Hepatocyte (in vitro differentiated cells): Measurements from ENCODE around the gene COX19. TPM values are rescaled to one million over a fixed set of nuclear protein-coding genes. Genes with fewer than 3 reads are reported as not detected.
"Not testable (repeated sequence)": the region's sequence is repeated elsewhere in the genome, so short reads cannot be mapped to it uniquely, and the experiment has no call there.

ENCODE experiments used
- DNase-seq: peaks from one replicate; pipeline ENCODE4 v3.0.0-alpha.2; 2016; ENCODE audit warnings: low spot score
- H2AFZ ChIP-seq: fragments of 200-600 bp; sonication (generic); 2 replicates; pipeline ENCODE4 v1.6.0; 2016; ENCODE audit warnings: antibody characterized with exemption, mild to moderate bottlenecking
- H3K27ac ChIP-seq: fragments of 200-600 bp; sonication (generic); 2 replicates; pipeline ENCODE4 v1.5.1; 2016; ENCODE audit warnings: mild to moderate bottlenecking
- H3K27me3 ChIP-seq: fragments of 200-600 bp; sonication (generic); 2 replicates; pipeline ENCODE4 v1.6.1; 2016
- H3K36me3 ChIP-seq: fragments of 200-600 bp; sonication (generic); replicated peaks from 2 replicates; pipeline ENCODE4 v1.5.1; 2016; ENCODE audit warnings: low read depth; ENCODE audit not compliant: insufficient read depth
- H3K4me1 ChIP-seq: fragments of 200-600 bp; sonication (generic); 2 replicates; pipeline ENCODE4 v1.5.1; 2016; ENCODE audit warnings: mild to moderate bottlenecking, moderate library complexity; ENCODE audit not compliant: insufficient read depth
- H3K4me2 ChIP-seq: fragments of 200-600 bp; sonication (generic); 2 replicates; pipeline ENCODE4 v1.6.0; 2016
- H3K4me3 ChIP-seq: fragments of 200-600 bp; sonication (generic); 2 replicates; pipeline ENCODE4 v1.5.1; 2016; ENCODE audit warnings: mild to moderate bottlenecking
- H3K79me2 ChIP-seq: fragments of 200-600 bp; sonication (generic); 2 replicates; pipeline ENCODE4 v1.6.0; 2017; ENCODE audit warnings: mild to moderate bottlenecking
- H3K9me2 ChIP-seq: fragments of 200-600 bp; sonication (generic); replicated peaks from 2 replicates; pipeline ENCODE4 v1.6.0; 2017; ENCODE audit warnings: mild to moderate bottlenecking; ENCODE audit not compliant: insufficient read depth
- H3K9me3 ChIP-seq: fragments of 200-600 bp; sonication (generic); 2 replicates; pipeline ENCODE4 v1.5.1; 2016; ENCODE audit warnings: low read depth, mild to moderate bottlenecking
- H4K20me1 ChIP-seq: fragments of 200-600 bp; sonication (generic); 2 replicates; pipeline ENCODE4 v1.6.0; 2016; ENCODE audit warnings: mild to moderate bottlenecking; ENCODE audit not compliant: insufficient read depth, poor library complexity, severe bottlenecking
- EZH2 ChIP-seq: fragments of 200-600 bp; sonication (generic); IDR thresholded peaks from 2 replicates; pipeline ENCODE4 v1.6.1; 2016; ENCODE audit warnings: antibody characterized with exemption, mild to moderate bottlenecking, borderline replicate concordance
- EZH2phosphoT487 ChIP-seq: fragments of 200-600 bp; sonication (generic); IDR thresholded peaks from one replicate; pipeline ENCODE4 v1.6.1; 2018; ENCODE audit warnings: antibody characterized with exemption, mild to moderate bottlenecking, low read depth, moderate library complexity; ENCODE audit not compliant: unreplicated experiment, severe bottlenecking
- WGBS: methylation state at CpG from one replicate; pipeline ENCODE4 v1.1.6; 2016; ENCODE audit warnings: low lambda C conversion rate; ENCODE audit errors: missing lambda C conversion rate; 5-methylcytosine and 5-hydroxymethylcytosine counted together
- polyA plus RNA-seq: library from polyadenylated mRNA; unstranded; fragments of >200 nt; fragmentation: Nextera tagmentation; extraction: Ambion mirVana; gene quantifications from 2 replicates; pipeline ENCODE4 v1.2.1, GENCODE V29; 2016
- total RNA-seq: library from RNA; depleted of rRNA; stranded (reverse); fragments of >200 nt; gene quantifications from 2 replicates; pipeline ENCODE4 v1.2.3, GENCODE V29; 2014
- TF ChIP-seq, protein P1 (sequence below): fragments of 200-600 bp; sonication (generic); IDR thresholded peaks from 2 replicates; pipeline ENCODE4 v1.5.1; 2016; ENCODE audit warnings: antibody characterized with exemption, mild to moderate bottlenecking; ENCODE audit not compliant: poor library complexity

COX19 gene
- total and polyA plus RNA-seq, 2 experiments from 2014 or later: 11.6 to 18.9 TPM

DNA sequence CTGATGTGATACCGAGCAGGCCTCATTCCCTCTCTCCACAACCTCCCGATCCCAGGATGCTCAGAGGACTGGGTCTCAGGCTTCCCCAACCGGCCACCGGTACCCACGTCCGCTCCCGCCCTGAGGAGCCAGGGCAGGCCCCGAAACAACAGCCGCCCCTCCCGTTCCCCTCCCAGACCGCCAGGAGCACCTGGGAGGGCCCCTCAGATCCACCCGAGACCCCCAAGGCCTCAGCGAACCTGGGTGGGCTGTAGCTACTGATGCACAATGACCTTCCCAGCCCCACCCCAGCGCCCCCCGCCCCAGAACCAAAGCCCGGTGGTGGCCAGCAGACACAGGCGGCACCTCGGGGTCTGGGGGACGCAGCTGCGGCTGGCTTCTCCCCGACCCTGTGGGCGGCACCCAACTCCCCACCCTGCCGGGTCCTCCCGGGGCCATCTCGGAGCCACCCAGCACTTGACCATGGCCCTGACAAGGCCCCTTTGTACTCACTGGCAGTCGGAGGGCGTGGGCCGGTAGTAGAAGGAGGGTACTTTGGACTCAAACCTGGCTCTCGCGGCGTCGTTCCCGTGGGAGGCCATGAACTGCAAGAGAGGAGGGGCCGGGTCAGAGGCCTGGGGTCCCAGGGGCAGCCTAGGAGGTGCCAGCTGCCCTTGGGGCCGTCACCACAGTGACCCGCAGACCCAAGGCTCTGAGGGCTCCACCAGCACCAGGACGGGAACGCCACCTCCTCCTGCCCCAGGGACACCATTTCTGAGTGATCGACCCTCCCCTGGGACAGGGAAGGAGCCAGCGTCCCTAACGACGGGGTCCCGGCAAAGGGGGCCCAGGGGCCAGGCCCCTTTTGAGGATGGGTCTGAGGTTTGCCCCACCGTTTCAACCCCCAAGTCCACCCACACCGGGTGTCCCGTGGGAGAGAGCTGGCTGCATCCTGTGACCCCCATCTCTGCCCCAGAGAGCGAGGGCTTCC, 49.0 kb downstream of the COX19 start:
- H2AFZ ChIP-seq: no peak overlapping the region
- H3K4me3 ChIP-seq: no peak overlapping the region
- peaks cover 18% of the 10 kb centered on the region for H3K4me1 ChIP-seq

DNA sequence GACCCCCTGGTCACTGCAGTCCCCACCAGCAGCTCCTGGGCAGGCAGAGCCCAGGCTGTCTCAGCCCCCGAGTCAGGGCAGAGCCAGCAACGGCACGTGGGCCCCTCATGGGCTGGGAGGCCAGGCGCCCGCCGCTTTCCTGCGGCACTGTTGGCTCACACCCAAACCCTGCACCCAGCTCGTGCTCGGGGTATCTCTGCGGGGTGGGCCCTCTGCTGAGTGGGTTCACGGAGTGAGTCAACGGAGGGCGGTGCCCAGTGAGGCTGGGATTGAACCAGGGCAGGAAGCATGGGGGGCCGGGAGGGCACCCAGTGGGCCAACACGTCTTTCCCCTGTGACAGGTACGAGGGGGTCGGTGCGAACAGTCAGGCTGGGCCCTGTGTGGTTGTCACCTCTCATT, 49.7 kb downstream of the COX19 start:
- Histone ChIP-seq H3K27me3 (no peaks in the 10 kb centered on the region), H3K4me3 (no peak overlapping the region), H3K9me2 (no peaks in the 10 kb centered on the region), H4K20me1 (no peaks in the 10 kb centered on the region), H2AFZ (no peak overlapping the region), H3K79me2 (no peaks in the 10 kb centered on the region), H3K4me1 (peaks cover 18% of the 10 kb centered on the region), H3K4me2 (no peak overlapping the region), H3K27ac (peak overlapping the region; percentile 87), H3K36me3 (no peaks in the 10 kb centered on the region), H3K9me3 (no peaks in the 10 kb centered on the region)
- 88% methylated on average over 11 of the region's 18 CpGs for WGBS
- TF ChIP-seq EZH2phosphoT487: no peak
- TF ChIP-seq EZH2: no peak
- TF ChIP-seq, protein P1, sequence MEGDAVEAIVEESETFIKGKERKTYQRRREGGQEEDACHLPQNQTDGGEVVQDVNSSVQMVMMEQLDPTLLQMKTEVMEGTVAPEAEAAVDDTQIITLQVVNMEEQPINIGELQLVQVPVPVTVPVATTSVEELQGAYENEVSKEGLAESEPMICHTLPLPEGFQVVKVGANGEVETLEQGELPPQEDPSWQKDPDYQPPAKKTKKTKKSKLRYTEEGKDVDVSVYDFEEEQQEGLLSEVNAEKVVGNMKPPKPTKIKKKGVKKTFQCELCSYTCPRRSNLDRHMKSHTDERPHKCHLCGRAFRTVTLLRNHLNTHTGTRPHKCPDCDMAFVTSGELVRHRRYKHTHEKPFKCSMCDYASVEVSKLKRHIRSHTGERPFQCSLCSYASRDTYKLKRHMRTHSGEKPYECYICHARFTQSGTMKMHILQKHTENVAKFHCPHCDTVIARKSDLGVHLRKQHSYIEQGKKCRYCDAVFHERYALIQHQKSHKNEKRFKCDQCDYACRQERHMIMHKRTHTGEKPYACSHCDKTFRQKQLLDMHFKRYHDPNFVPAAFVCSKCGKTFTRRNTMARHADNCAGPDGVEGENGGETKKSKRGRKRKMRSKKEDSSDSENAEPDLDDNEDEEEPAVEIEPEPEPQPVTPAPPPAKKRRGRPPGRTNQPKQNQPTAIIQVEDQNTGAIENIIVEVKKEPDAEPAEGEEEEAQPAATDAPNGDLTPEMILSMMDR: no peak
- DNase-seq: no peak

More for the DNA sequence above, 49.0 kb downstream of the COX19 start:
- H3K27ac ChIP-seq: peak overlapping the region; percentile 87
- H3K27me3 ChIP-seq: no peaks in the 10 kb centered on the region
- no peaks in the 10 kb centered on the region for H4K20me1 ChIP-seq
- peak overlapping the region; percentile 11 for H3K4me2 ChIP-seq
- no peaks in the 10 kb centered on the region for H3K36me3 ChIP-seq
- peak; percentile 74 for DNase-seq
- WGBS: 81% methylated on average over 28 of the region's 47 CpGs
- TF ChIP-seq EZH2phosphoT487: no peak
- TF ChIP-seq EZH2: no peak
- TF ChIP-seq, protein P1: no peak
- no peaks in the 10 kb centered on the region for H3K79me2 ChIP-seq
- H3K9me2 ChIP-seq: no peaks in the 10 kb centered on the region
- no peaks in the 10 kb centered on the region for H3K9me3 ChIP-seq

DNA sequence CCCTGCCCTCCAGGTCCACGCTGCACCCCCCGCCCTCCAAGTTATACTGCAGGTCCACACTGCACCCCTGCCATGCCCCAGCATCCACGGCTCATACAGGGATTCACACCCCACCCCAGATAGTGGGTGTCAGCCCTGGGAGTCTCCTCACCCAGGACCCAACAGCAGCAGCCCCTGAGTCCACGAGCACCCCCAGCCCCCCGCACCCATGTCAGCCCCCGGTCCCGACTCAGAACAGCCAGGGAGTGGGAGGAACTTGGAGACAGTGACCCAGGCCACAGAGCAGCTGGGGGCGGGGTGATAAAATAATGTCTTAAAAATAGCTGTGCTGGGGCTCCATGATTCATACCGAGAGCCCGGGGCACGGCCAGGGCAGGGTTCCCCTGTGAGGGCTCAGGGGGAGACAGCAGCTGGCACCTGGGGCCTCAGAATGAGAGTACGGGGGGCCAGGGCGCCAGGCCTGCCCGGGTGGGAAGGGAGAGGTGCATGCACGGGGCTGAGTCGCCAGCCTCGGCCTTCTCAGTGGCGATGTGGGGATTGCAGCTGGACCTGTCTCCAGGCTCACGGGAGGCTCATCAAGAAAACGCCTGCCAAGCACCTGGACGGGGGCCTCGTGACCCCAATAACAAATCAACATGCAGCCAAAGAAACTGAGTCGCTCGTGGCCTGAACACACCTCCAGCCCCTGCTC, 50.7 kb downstream of the COX19 start:
- H3K9me3 ChIP-seq: no peaks in the 10 kb centered on the region
- no peak for TF ChIP-seq EZH2
- TF ChIP-seq, protein P1: no peak
- TF ChIP-seq EZH2phosphoT487: no peak
- H3K4me2 ChIP-seq: no peak overlapping the region
- no peak overlapping the region for H3K27ac ChIP-seq
- H3K36me3 ChIP-seq: no peaks in the 10 kb centered on the region
- no peak overlapping the region for H3K4me3 ChIP-seq
- H2AFZ ChIP-seq: no peak overlapping the region
- no peaks in the 10 kb centered on the region for H3K9me2 ChIP-seq
- H3K79me2 ChIP-seq: no peaks in the 10 kb centered on the region
- H4K20me1 ChIP-seq: no peaks in the 10 kb centered on the region
- WGBS: 84% methylated on average over 24 of the region's 24 CpGs
- no peak for DNase-seq
- H3K27me3 ChIP-seq: no peaks in the 10 kb centered on the region
- H3K4me1 ChIP-seq: peaks cover 18% of the 10 kb centered on the region

DNA sequence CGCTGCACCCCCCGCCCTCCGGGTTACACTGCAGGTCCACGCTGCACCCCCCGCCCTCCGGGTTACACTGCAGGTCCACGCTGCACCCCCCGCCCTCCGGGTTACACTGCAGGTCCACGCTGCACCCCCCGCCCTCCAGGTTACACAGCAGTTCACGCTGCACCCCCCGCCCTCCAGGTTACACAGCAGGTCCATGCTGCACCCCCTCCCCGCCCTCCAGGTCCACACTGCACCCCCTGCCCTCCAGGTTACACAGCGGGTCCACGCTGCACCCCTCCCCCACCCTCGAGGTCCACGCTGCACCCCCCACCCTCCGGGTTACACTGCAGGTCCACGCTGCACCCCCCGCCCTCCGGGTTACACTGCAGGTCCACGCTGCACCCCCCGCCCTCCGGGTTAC, 51.3 kb downstream of the COX19 start:
- not testable (repeated sequence) for H3K36me3 ChIP-seq, H4K20me1 ChIP-seq, H3K9me3 ChIP-seq, H3K4me2 ChIP-seq, H3K27ac ChIP-seq, H3K9me2 ChIP-seq, DNase-seq, H3K4me3 ChIP-seq, H2AFZ ChIP-seq, H3K79me2 ChIP-seq, H3K27me3 ChIP-seq
- peaks cover 18% of the 10 kb centered on the region for H3K4me1 ChIP-seq
- WGBS: no CpG with 5 or more reads among the region's 25 CpGs
